ENCODE measurements around the gene GRIK3. TPM values are rescaled to one million over a fixed set of nuclear protein-coding genes. Genes with fewer than 3 reads are reported as not detected.
A peak's percentile ranks its signal among the peaks of the same experiment; 100 is the strongest.

Gene GRIK3
- total RNA-seq, 6 experiments from 2014 or later, result 0.07 TPM; not detected in 5

GRCh38 chr1:36824390-36824861, 209.9 kb downstream of the GRIK3 start:
- Histone ChIP-seq H3K4me3 (no peak overlapping the region), H3K9me3 (no peaks in the 10 kb centered on the region), H3K36me3 (no peaks in the 10 kb centered on the region), H3K27ac (no peak overlapping the region), H3K4me1 (no peaks in the 10 kb centered on the region), H3K27me3 (no peaks in the 10 kb centered on the region)
- WGBS (ENCODE audit: insufficient coverage, low coverage, low lambda C conversion rate, missing lambda C conversion rate), result 8% methylated on average over 7 of the region's 12 CpGs
- ATAC-seq (no peak), DNase-seq (peak in 1 of 3 donors; percentile 22)
- intact Hi-C loops (cut with DNase I), result no loop called here
- TF ChIP-seq CTCF (IDR thresholded peaks at IDR 0.05), result no peak
- no peak for TF ChIP-seq POLR2A (IDR thresholded peaks at IDR 0.05)

DNA sequence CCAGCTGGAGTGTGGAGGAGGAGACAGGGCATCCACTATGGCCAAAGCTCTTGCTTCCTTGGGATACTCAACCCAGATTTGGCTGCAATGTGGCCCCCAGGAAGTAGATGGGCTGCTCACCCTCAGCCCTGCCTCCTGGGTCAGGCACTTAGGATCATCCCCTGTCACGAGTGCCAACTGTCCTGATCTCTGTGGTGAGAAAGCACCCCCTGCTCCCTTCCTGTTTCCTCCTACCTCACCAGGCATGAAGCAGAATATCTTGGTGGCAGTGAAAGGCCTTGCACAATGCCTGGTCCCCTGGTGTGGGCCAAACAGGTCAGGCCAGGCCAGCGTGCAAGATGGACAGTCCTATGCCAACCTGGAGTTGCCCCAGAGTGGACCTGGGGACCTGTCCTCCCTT, 211.7 kb downstream of the GRIK3 start:
- H3K4me3 ChIP-seq, result no peak overlapping the region
- TF ChIP-seq POLR2A (IDR thresholded peaks at IDR 0.05) (no peak), CTCF (IDR thresholded peaks at IDR 0.05) (no peak)
- no peaks in the 10 kb centered on the region for H3K4me1 ChIP-seq
- H3K27me3 ChIP-seq, result no peaks in the 10 kb centered on the region
- no peaks in the 10 kb centered on the region for H3K9me3 ChIP-seq
- DNase-seq, result peak in 1 of 3 donors; percentile 33
- intact Hi-C loops (cut with DNase I), result no loop called here
- H3K27ac ChIP-seq, result no peak overlapping the region
- no peak for ATAC-seq
- WGBS (ENCODE audit: insufficient coverage, low coverage, low lambda C conversion rate, missing lambda C conversion rate), result no CpG with 5 or more reads among the region's 2 CpGs
- no peaks in the 10 kb centered on the region for H3K36me3 ChIP-seq

DNA sequence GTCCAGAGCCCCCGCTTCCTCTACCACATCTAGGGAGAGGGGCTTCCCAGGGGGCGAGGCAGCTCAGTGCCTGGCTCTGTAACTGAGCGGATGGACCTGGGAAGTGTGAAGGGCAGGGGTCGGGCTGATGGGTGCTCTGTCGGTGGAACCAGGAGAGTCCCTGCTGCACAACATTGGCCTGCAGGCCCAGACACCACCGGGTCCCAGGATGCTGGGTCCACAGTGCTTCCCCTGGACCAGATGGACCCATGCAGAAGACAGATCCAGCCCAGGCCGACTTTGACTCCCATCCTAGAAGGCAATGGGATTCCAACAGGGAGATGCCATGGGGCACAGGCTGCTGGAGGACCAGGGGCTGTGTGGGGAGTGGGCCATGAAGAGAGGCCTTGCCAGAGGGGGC, 212.9 kb downstream of the GRIK3 start:
- TF ChIP-seq CTCF (IDR thresholded peaks at IDR 0.05) (no peak), POLR2A (IDR thresholded peaks at IDR 0.05) (no peak)
- intact Hi-C loops (cut with DNase I), result no loop called here
- Histone ChIP-seq H3K4me3 (no peak overlapping the region), H3K27ac (no peak overlapping the region), H3K4me1 (no peaks in the 10 kb centered on the region), H3K9me3 (no peaks in the 10 kb centered on the region), H3K36me3 (no peaks in the 10 kb centered on the region), H3K27me3 (no peaks in the 10 kb centered on the region)
- peak in 1 of 3 donors; percentile 33 for DNase-seq
- WGBS (ENCODE audit: insufficient coverage, low coverage, low lambda C conversion rate, missing lambda C conversion rate), result 30% methylated on average over 2 of the region's 7 CpGs
- ATAC-seq, result peak in 1 of 4 donors; percentile 8

GRCh38 chr1:36818771-36819170, 215.5 kb downstream of the GRIK3 start:
- ATAC-seq, result no peak
- intact Hi-C loops (cut with DNase I), result no loop called here
- peak in 1 of 3 donors; percentile 24 for DNase-seq

More at GRCh38 chr1:36818771-36819170, 215.5 kb downstream of the GRIK3 start:
- Histone ChIP-seq H3K27me3 (no peaks in the 10 kb centered on the region), H3K9me3 (no peaks in the 10 kb centered on the region), H3K4me1 (no peaks in the 10 kb centered on the region), H3K27ac (no peak overlapping the region), H3K36me3 (no peaks in the 10 kb centered on the region), H3K4me3 (no peak overlapping the region)
- 33% methylated on average over 1 of the region's 2 CpGs for WGBS (ENCODE audit: insufficient coverage, low coverage, low lambda C conversion rate, missing lambda C conversion rate)
- no peak for TF ChIP-seq CTCF (IDR thresholded peaks at IDR 0.05)
- no peak for TF ChIP-seq POLR2A (IDR thresholded peaks at IDR 0.05)

All from right lobe of liver (tissue), 6 donors.